A673 (cell line): ENCODE data around the gene SMC6.

Experiments
- EZH2 ChIP-seq: fragments of 200-600 bp; sonication (generic); IDR thresholded peaks from 2 replicates; pipeline ENCODE4 v1.6.1; 2017; ENCODE audit warnings: borderline replicate concordance, low read depth, mild to moderate bottlenecking, mixed read lengths, antibody characterized with exemption, low read length; ENCODE audit not compliant: poor library complexity, severe bottlenecking
- TF ChIP-seq, protein P1 (sequence below): fragments of 300-800, 200-600 bp; sonication (generic); conservative IDR thresholded peaks from 2 replicates; pipeline ENCODE4 v1.5.1; 2017; ENCODE audit warnings: low read depth, mild to moderate bottlenecking, antibody characterized with exemption, low read length, moderate library complexity, mixed read lengths

GRCh38 chr2:17780546-17780945, 26.9 kb upstream of the SMC6 start:
- TF ChIP-seq EZH2: no peak
- TF ChIP-seq, protein P1, sequence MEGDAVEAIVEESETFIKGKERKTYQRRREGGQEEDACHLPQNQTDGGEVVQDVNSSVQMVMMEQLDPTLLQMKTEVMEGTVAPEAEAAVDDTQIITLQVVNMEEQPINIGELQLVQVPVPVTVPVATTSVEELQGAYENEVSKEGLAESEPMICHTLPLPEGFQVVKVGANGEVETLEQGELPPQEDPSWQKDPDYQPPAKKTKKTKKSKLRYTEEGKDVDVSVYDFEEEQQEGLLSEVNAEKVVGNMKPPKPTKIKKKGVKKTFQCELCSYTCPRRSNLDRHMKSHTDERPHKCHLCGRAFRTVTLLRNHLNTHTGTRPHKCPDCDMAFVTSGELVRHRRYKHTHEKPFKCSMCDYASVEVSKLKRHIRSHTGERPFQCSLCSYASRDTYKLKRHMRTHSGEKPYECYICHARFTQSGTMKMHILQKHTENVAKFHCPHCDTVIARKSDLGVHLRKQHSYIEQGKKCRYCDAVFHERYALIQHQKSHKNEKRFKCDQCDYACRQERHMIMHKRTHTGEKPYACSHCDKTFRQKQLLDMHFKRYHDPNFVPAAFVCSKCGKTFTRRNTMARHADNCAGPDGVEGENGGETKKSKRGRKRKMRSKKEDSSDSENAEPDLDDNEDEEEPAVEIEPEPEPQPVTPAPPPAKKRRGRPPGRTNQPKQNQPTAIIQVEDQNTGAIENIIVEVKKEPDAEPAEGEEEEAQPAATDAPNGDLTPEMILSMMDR: no peak
